ENCODE results near the gene ZFYVE28.

ZFYVE28 gene

GRCh38 chr4:2408976-2409375 is 9.5 kb downstream of the ZFYVE28 start:
- DNase-seq: no peak

- no peak for DNase-seq
These were observed 10.0 kb downstream of the ZFYVE28 start for GRCh38 chr4:2408401-2408958.

- DNase-seq: no peak
These were observed 10.5 kb downstream of the ZFYVE28 start for GRCh38 chr4:2407991-2408342.

GRCh38 chr4:2406920-2407319 is 11.5 kb downstream of the ZFYVE28 start:
- DNase-seq: no peak

- DNase-seq: no peak
These were observed 12.0 kb downstream of the ZFYVE28 start for GRCh38 chr4:2406406-2406805.

GRCh38 chr4:2402941-2403340 is 15.5 kb downstream of the ZFYVE28 start:
- DNase-seq: no peak

- DNase-seq: peak; percentile 21
These were observed 16.2 kb downstream of the ZFYVE28 start for GRCh38 chr4:2402048-2402842.

GRCh38 chr4:2401610-2401983 is 16.8 kb downstream of the ZFYVE28 start:
- DNase-seq: no peak

GRCh38 chr4:2400841-2401609 is 17.4 kb downstream of the ZFYVE28 start:
- no peak for DNase-seq

GRCh38 chr4:2399631-2400190 is 18.7 kb downstream of the ZFYVE28 start:
- no peak for DNase-seq

- DNase-seq: no peak
These were observed 19.2 kb downstream of the ZFYVE28 start for GRCh38 chr4:2399216-2399615.

GRCh38 chr4:2397596-2398379 is 20.7 kb downstream of the ZFYVE28 start:
- DNase-seq: no peak

- DNase-seq: no peak
These were observed 21.6 kb downstream of the ZFYVE28 start for GRCh38 chr4:2396781-2397368.

- no peak for DNase-seq
These were observed 22.9 kb downstream of the ZFYVE28 start for GRCh38 chr4:2395584-2395983.

GRCh38 chr4:2395038-2395437 is 23.4 kb downstream of the ZFYVE28 start:
- no peak for DNase-seq

- DNase-seq: no peak
These were observed 23.9 kb downstream of the ZFYVE28 start for GRCh38 chr4:2394528-2394927.

- DNase-seq: peak; percentile 3
These were observed 24.8 kb downstream of the ZFYVE28 start for GRCh38 chr4:2393353-2394270.

- DNase-seq: no peak
These were observed 27.5 kb downstream of the ZFYVE28 start for GRCh38 chr4:2390784-2391421.

GRCh38 chr4:2390146-2390545 is 28.3 kb downstream of the ZFYVE28 start:
- DNase-seq: no peak

- no peak for DNase-seq
These were observed 28.8 kb downstream of the ZFYVE28 start for GRCh38 chr4:2389691-2390090.
